GM12872 (cell line): ENCODE results near the gene OR13C3.

Source experiments
- CTCF ChIP-seq: IDR thresholded peaks from 3 replicates; pipeline ENCODE4 v1.5.1; 2011; ENCODE audit warnings: low read depth, mild to moderate bottlenecking, low read length, moderate library complexity; ENCODE audit not compliant: insufficient read depth

The OR13C3 gene

GRCh38 chr9:104536756-104537155 is at the start of gene OR13C3:
Gene OR13C3, minus strand, starts transcription at chr9:104536856. Its CDS starts 133 bp downstream, at chr9:104536723.
- no peak for TF ChIP-seq CTCF

GRCh38 chr9:104580562-104580961 is 43.9 kb upstream of the OR13C3 start:
- no peak for TF ChIP-seq CTCF

- TF ChIP-seq CTCF = no peak
Measured at GRCh38 chr9:104577263-104577662, 40.6 kb upstream of the OR13C3 start.

- TF ChIP-seq CTCF = no peak
Measured at GRCh38 chr9:104575456-104575855, 38.8 kb upstream of the OR13C3 start.

GRCh38 chr9:104572612-104573011 is 36.0 kb upstream of the OR13C3 start:
- TF ChIP-seq CTCF = no peak

- TF ChIP-seq CTCF = no peak
Measured at GRCh38 chr9:104568868-104569267, 32.2 kb upstream of the OR13C3 start, which contains the start of gene OR13C8. Gene OR13C8, plus strand, starts transcription at chr9:104569168. Its CDS starts 0 bp downstream, at chr9:104569168.

GRCh38 chr9:104564358-104564757 is 27.7 kb upstream of the OR13C3 start:
- TF ChIP-seq CTCF = no peak
